Activated CD8-positive, alpha-beta memory T cell treated with anti-CD3 and anti-CD28 coated beads, Interleukin-2, amount 50 U/mL, for 24 hours (primary cell): ENCODE results near the gene FHOD1.

Source experiments
- DNase-seq: peaks from one replicate; pipeline ENCODE4 v3.0.0-alpha.2; 2020; ENCODE audit errors: extremely low read depth

FHOD1 gene

GRCh38 chr16:67247192-67248072 lies at the start of gene FHOD1:
TSS of gene FHOD1 (minus strand) at chr16:67247481. CDS start at chr16:67247410, 71 bp downstream.
- DNase-seq: peak; percentile 96

GRCh38 chr16:67296420-67296819 lies 49.1 kb upstream of the FHOD1 start:
- DNase-seq: no peak

GRCh38 chr16:67294938-67295361 lies 47.7 kb upstream of the FHOD1 start:
- DNase-seq: no peak

DNA sequence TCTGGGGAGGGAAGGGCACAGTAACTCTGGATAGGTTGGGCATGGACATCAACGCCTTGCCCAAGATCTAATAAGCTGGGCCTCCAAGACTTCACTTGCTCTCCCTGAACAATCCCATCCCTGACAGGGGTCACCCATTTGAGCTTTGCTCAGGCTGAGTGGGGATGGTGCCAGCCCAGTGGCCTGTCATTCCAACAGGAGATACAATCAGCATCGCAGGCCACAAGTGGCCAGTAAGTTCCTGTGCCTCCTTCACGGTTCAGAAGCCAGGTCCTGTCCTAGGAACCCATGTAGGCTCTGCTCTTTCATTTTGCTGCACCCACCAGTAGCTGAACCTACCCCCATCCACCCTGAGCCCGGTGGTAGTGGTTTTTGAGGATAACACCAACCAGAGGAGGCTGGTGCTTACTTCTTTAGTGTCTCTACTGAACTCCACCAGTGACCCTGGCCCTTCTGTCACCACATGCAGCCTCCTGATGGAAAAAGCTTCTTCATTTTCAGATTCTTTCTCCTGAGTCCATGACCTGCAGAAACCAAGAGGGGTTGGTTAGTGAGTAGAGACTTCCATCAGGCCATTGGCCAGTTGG lies 47.0 kb upstream of the FHOD1 start:
- no peak for DNase-seq

- no peak for DNase-seq
Measured at GRCh38 chr16:67291461-67291860, 44.2 kb upstream of the FHOD1 start.

DNA sequence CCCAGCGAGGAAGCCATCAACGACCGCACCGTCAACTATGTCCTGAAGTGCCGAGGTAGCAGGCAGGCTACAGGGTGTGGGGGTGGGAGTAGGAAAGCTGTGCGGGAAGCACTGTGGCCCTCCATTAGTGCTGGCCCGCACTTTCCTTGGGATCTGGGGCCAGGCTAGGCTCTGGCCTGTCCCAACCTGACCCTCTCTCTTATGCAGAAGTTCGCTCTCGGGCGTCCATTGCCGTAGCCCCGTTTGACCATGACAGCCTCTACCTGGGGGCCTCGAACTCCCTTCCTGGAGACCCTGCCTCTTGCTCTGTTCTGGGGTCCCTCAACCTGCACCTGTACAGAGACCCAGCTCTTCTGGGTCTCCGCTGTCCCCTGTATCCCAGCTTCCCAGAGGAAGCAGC lies 40.7 kb upstream of the FHOD1 start:
- DNase-seq: no peak

GRCh38 chr16:67286441-67287235 lies 39.4 kb upstream of the FHOD1 start:
- DNase-seq: no peak

DNA sequence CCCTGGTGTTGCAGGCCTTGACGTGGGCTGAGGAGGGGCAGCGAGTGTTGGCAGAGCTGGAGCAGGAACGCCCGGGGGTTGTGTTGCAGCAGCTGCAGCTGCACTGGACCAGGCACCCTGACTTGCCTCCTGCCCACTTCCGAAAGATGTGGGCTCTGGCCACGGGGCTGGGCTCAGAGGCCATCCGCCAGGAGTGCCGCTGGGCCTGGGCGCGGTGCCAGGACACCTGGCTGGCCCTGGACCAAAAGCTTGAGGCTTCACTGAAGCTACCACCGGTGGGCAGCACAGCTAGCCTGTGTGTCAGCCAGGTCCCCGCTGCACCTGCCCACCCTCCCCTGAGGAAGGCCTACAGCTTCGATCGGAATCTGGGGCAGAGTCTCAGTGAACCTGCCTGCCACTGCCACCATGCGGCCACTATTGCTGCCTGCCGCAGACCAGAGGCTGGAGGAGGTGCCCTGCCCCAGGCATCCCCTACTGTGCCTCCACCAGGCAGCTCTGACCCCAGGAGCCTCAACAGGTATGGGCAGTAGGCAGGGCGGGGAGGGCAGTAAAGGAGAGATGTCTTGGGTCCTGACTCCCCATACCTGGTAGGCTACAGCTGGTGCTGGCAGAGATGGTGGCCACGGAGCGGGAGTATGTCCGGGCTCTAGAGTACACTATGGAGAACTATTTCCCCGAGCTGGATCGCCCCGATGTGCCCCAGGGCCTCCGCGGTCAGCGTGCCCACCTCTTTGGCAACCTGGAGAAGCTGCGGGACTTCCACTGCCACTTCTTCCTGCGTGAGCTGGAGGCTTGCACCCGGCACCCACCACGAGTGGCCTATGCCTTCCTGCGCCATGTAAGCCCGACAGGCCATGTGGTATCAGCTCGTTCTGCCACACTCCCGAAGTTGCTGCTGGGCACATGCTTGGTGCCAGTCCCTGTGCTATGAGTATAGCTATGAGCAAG lies 37.7 kb upstream of the FHOD1 start:
- no peak for DNase-seq

DNA sequence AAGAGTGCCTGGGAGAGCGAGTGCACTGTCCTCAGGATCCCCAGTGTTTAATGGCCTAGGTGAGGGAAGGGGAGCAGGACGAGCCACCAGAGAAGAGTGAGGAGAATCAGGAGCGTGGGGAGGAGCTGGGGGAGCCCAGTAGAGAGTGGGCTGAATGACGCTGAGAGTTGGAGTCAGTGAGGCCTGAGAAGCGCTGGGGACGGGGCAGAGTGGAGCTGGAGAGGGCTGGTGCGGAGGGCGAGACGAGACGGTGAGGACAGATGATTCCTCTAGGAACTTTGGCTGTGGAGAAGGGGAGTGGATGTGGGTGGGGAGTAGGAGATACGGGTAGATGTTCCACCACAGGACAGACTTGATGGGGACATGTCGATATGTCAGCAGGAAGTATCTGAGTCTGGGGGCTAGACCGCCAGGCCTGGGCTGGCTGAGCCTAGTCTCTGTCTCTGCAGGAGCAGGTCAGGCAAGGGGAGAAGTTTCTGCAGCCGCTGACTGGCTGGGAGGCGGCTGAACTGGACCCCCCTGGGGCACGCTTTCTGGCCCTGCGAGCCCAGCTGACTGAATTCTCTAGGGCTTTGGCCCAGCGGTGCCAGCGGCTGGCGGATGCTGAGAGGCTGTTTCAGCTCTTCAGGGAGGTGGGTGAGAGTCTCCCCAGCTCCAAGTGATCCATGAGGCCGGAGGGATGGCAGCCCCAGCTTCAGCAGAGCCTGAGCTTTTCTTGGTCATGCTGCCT lies 36.7 kb upstream of the FHOD1 start:
- no peak for DNase-seq

DNA sequence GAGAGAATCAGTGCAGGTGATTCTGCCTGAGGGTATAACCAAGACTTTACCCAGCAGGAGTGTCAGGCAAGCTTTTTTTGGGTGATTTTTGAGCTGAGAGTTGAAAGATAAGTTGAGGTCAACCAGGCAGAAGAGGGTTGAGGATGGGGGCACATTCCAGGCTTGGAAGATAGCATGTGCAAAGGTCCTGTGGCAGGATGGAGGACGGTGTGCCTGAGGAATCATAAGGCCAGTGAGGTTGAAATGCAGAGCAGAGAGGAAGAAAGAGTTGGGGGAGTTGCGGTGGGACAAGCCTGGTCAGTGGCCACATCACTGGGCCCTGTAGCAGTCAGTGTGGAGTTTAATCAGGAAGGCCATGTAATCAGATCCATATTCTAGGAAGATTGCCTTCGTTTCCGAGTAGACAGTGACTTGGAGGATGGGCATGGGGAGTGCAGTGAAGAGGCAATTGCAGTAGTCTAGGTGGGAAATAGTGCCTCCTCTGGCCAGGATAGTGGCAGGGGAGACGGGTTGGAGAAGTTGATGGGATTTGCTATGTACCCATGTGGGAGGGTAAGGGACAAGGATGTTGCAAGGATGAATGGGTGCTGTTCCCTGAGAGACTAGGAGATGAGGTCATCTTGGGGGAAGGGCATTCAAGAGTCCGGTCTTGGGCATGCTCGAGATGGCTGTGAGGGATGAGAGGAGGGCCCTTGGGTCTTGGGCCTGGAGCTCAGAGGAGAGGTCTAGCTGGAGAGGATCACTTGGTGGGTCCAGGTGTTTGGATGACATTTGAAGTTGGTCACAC lies 36.0 kb upstream of the FHOD1 start:
- DNase-seq: no peak

DNA sequence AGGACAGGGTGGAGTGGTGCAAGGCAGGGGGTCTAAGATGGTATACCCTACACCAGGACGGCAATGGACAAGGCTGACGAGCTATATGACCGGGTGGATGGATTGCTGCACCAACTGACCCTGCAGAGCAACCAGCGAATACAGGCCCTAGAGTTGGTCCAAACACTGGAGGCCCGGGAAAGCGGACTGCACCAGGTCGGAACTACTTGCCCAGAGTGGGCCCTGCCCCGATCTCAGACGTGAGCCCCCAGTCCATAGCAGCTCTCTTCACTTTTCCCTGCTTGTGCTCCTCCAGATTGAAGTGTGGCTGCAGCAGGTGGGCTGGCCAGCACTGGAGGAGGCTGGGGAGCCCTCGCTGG lies 35.1 kb upstream of the FHOD1 start:
- DNase-seq: no peak

DNA sequence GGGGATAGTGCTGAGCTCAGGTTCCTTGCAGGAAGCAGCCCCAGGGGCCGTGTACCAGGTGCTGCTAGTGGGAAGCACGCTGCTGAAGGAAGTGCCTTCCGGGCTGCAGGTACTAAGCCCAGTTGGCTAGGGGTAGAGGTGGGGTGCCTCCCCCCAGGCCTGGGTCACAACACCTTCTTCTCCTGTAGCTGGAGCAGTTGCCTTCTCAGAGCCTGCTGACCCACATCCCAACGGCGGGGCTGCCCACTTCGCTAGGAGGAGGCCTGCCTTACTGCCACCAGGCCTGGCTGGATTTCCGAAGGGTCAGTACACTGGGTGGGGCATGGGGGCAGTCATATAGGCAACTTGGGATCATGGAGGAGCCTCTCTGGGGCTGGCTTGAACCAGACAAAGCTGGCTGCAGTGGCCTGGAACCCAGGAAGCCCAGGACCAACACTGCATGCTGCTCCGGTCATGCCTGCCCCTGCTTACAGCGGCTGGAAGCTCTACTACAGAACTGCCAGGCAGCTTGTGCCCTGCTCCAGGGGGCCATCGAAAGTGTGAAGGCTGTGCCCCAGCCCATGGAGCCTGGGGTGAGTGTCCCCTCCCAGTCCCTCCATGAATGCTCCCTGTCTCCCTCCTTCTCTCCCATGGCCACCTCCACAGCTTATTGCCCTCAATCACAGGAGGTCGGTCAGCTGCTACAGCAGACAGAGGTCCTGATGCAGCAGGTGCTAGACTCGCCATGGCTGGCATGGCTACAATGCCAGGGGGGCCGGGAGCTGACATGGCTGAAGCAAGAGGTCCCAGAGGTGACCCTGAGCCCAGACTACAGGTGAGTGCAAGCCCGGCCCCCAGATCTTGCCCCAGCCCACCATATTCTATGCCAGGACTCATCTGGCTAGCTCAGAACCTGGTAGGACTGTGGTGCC lies 34.5 kb upstream of the FHOD1 start:
- no peak for DNase-seq

- DNase-seq: no peak
Measured at GRCh38 chr16:67280090-67281015, 33.1 kb upstream of the FHOD1 start.

DNA sequence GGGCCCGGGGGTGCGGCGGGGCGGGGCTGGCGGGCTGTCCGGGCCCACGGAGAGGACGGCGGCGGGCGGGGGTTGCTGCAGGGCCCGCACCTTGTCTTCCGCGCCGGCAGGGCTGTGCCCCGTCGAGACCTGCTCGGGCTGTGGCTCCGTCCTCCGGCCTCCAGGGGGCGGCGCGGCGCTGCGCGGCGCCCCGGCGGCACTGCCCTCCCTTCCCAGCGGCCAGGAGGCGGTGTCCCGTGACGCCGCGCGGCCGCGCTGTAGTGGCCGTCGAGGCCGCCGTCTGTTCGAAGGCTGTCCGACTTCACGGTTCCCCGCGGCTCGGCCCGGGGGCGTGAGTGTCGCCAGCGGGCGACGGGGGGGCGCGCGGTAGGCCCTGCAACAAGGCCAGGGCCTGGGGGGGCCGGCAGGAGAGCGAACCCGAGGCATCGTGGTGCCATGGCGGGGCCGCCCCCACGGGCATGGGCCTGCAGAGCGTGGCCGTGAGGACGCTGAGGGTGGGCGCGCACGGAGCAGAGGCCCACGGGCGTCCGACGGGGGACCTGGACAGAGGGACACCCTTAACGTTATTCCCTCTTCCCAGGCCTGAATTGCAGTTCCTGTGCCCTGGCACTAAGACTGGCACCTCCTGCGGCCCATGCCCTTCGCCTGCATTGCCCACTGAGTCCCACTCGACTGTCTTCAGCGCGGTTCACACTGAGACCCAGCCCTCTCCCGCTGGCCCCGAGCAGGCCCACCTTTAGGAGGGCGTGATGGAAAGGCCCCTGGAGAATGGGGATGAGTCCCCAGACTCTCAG lies 32.2 kb upstream of the FHOD1 start, which contains the start of gene PLEKHG4:
PLEKHG4 (plus strand) TSS at position 237 of the 794 bp plus-strand sequence; CDS start at position 750, 513 bp downstream.
- peak; percentile 47 for DNase-seq

- no peak for DNase-seq
Measured at GRCh38 chr16:67278773-67279295, 31.6 kb upstream of the FHOD1 start.

- DNase-seq: no peak
Measured at GRCh38 chr16:67277999-67278772, 30.9 kb upstream of the FHOD1 start.
